Stimulated activated CD4-positive, alpha-beta T cell treated with anti-CD3 and anti-CD28 coated beads, Interleukin-2, amount 100 ng/mL, for 4 hours (primary cell): ENCODE data around the gene SNX21.
"Not testable (repeated sequence)": the region's sequence is repeated elsewhere in the genome, so short reads cannot be mapped to it uniquely, and the experiment has no call there.

Experiments
- DNase-seq: peaks from one replicate; pipeline ENCODE4 v3.0.0-alpha.2; 2020; ENCODE audit warnings: low read depth

Gene SNX21

DNA sequence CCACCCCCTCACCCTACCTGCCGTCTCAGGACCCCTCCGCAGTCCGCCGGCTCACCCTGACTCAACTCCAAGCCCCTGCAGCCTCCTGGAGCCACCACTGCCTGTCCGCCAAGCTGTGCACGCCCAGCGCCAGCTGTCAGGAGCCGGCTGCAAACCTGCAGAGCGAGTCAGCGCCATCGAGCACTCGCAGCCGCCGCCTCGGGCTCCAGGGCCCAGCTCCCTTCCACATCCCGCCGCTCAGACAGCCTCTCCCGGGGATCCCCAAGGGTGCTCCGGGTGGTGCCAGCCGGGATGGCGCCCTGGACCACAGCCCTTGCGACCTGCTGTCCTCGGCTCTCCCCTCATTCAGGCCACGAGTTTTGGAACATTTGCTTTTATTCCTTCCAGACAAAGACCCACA lies 10.7 kb upstream of the SNX21 start:
- DNase-seq, result no peak

DNA sequence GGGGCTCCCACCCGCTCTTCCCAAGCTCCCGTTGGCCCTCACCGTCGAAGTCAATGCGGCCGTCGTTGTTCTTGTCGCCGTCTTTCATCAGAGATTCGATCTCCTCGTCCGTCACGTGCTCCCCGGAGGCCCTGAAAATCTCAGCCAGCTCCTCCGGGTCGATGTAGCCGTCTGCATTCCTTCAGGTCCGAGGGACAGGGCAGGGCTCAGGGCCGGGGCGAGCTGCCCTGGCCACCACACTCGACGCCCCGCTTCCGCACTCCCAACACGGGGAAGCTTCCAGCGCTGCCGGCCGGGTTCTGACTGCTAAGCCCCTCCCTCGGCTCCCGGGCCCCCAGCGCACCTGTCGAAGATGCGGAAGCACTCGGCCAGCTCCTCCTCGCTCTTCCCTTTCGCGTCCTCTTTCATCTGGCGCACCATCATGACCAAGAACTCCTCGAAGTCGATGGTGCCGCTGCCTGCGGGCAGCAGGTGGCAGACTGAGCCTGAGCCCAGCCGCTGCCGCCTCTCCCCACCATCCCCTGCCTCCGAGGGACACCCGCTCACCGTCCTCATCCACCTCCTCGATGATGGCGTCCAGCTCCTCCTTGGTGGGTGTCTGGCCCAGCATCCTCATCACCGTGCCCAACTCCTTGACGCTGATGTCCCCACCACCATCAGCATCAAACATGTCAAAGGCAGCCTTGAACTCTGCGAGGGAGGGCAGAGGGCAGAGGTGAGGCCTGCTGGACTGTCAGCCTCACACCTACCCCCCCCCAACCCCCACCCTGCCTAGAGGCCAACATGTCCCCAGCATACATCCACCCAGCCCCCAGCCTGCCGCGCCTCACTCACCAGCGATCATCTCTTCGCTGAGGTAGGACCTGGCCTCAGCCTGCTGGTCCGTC lies 9.4 kb upstream of the SNX21 start:
- DNase-seq, result peak; percentile 45

DNA sequence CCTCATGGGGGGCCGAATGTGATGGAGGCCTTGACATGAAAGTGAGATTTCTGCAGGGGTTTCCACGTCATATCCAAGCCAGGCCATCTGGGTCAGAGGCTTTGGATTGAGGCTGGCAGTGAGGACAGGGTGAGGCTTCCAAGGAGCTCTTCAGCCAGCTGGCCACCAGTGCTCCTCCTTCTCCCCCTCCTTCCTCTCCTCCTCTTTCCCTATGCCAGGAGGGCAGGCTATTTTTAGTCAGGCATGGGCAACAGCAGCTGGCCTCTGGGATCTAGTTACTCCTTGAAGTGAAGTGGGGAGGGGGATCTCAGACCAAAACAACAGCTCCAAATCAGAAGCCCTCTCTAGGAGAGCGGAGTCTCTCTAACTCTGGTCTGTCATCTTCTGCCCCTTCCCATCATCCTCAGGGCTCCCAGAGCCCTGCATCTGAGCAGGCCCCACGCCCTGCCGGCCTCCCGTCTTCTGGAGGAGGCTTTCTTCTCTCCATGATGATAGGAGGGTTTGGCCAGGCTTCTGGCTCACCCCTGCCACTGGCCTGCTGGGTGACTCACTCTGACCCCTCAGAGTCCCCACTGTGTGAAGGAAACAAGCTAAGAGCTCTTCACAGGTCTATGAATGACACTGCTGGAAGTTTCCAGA lies 7.1 kb upstream of the SNX21 start:
- no peak for DNase-seq

DNA sequence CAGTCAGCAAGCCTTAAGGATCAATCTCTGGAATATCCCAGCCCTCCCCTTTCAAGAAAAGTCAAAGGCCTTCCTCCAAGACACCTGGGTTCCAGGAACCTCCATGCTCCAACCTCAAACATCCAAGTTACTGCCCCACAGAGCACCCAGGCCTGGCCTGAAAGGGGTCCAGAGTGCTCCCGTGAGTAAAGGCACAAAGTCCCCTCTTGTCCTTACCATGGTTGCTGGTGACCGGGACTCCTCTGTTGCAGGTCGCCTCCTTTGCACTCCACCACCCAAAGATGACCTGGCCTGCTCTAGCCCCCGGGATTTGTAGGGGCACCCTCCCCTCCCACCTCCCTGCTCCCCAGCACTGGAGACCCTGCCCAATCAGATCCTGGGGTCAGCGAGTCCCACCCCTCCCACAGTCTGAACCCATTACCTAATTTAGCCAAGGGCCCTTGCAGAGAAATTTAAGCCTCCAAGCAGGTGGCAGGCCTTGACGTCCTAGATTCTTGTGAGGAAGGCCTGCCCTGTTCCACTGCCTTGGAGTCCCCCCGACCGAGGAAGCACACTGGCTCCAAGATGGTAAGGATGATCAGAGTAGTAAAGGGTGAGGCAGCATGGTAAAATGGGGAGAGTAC lies 6.5 kb upstream of the SNX21 start, which contains the start of gene TNNC2:
TNNC2 (minus strand) TSS at position 283 of the 623 bp plus-strand sequence; CDS start at position 219, 64 bp downstream.
- DNase-seq, result no peak

DNA sequence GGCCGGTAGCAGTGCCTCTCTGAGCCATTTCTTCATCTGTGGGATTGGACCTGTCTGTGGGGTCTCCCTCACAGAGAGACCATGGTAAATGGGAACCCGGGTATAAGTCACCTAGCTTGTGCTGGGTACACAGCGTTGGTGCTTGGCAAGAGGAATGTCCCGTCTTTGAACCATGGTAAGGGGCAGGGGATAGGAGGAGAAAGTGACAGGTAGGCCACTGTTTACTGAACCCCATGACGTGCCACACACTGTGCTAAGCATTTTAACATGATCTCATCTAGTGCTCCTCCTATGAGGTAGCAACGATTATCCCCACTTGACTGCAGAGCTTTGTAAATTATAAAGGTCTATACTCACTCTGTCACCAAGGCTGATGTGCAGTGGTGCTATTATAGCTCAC lies 5.9 kb upstream of the SNX21 start:
- DNase-seq, result no peak

DNA sequence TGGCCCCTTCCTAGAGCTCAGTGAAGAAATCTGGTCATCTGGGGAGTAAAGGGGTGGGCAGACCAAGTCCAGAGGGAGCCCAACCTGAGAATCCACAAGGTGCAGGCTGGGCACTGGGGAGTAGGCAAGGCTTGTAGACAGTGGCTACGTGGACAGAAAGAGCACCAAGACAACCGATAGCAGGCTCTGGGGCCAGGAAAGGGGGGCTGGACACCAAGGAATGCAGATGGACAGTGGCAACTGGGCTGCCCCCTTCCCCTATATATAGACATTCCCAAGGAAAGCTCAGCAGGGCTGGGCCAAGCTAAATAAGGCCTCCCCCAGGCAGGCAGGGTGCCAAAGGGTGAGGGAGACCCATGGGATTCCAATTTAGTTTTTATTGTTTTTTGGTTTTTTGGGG lies 5.0 kb upstream of the SNX21 start:
- DNase-seq, result no peak

DNA sequence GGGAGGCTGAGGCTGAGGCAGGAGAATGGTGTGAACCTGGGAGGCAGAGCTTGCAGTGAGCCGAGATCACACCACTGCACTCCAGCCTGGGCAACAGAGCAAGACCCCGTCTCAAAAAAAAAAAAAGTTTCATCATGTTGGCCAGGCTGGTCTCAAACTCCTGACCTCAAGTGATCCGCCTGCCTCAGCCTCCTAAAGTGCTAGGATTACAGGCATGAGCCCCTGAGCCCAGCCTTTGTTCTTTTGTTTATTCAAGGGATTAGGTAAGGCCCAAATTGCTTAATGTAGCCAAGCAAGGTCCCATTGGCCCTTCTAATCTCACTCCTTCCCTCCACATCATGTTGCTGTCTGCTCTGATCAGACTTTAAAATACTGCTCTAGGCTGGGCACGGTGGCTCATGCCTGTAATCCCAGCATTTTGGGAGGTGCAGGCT lies 3.9 kb upstream of the SNX21 start:
- not testable (repeated sequence) for DNase-seq

DNA sequence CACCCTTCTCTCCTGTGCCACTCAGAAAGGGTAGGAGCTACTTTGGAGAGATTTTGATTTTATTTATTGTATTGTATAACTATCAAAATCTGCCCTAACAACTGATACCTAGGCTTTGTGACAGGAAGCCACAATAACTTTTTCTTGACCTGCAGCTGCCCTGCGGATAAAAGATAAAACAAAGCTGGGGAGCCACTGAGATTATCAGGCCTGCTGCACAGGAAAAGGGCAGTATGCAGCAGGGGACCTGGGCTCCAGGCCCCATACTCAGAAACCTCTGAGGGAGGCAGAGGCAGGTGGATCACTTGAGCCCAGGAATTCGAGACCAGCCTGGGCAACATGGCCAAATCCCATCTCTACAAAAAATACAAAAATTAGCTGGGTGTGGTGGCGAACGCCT lies 980 bp upstream of the SNX21 start:
- DNase-seq, result no peak

DNA sequence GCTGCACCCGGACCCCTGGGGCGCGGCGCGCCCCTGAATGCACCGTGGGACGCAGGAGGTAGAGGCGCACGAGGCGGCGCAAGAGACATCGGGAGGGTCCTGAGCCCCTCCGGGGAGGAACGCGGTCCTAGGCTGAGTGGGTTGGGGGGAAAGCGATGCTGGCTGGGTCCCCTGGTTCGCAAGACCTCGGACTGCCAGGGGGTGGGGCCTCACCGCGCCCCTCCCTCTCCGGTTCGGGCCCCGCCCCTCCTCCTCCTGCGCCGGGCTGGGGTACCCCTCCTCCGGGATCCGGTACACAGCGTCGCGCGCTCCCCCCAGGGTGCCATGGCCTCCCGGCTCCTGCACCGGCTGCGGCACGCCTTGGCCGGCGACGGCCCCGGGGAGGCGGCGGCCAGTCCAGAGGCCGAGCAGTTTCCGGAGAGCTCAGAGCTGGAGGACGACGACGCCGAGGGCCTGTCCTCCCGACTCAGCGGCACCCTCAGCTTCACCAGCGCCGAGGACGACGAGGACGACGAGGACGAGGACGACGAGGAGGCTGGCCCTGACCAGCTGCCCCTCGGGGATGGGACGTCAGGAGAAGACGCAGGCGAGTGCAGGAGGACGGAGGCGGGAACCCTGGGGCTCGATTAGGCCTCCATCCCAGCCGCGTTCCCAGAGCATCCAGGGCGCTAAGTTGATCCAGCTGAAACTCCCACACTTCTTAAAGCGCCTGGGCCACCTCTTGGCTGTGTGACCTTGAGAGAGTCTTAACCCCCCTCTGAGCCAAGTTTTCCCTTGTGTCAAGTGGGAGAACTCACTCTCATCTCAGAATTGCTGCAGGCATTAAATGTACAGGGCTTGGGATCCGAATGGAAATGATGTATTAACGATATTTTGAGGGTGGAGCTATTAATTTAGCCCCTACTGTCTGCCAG lies 541 bp downstream of the SNX21 start:
- peak; percentile 24 for DNase-seq

DNA sequence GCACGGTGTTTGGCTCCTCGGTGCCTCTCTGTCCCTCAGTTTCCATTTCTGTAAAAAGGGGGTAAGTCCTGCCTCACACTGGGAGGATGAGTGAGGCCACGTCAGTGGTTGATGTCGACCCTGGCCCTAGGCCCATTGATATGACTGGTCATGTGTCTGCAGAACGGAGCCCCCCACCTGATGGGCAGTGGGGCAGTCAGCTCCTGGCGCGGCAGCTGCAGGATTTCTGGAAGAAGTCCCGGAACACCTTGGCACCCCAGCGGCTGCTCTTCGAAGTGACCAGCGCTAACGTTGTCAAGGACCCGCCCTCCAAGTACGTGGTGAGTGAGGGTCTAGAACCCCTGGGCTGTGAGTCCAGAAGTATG lies 1.2 kb downstream of the SNX21 start:
- no peak for DNase-seq

DNA sequence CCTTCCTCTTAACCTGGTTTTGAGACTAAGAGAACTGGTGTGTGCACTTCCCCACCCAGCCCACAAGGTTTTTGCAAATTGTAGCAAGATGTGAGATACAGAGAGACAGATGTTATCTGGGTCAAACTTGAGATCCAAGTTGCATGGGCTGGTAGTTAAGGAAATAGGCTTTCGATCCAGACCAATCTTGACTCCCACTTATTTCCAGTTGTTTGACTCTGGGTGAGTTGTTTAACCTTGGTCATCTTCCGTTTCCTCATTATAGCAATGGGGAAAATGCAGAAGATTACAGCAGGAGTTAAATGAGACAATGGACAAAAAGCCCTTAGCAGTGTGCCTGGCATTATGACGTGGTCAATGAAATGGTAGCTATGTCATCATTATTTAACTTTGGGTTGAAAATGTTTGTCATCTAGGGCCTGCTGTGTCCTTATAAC lies 1.7 kb downstream of the SNX21 start:
- no peak for DNase-seq

DNA sequence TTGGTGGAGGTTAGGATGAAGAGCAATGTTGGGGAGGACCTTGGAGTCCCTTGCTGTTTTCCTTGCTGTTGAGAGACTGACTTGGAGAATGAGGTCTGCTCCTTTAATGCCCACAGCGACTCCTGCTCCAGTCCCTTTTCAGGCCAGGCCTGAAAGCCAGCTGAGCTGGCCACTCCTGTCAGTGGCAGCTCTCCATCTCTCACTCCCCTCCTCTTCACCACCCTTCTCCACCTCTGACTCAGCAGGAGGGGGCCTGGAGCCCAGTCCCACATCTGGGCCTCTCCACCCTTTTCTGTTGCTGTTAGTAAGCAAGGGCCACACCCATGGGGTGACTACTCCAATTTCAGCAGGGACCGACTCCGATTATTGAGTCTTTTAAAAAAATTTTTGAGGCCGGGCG lies 2.2 kb downstream of the SNX21 start:
- no peak for DNase-seq

DNA sequence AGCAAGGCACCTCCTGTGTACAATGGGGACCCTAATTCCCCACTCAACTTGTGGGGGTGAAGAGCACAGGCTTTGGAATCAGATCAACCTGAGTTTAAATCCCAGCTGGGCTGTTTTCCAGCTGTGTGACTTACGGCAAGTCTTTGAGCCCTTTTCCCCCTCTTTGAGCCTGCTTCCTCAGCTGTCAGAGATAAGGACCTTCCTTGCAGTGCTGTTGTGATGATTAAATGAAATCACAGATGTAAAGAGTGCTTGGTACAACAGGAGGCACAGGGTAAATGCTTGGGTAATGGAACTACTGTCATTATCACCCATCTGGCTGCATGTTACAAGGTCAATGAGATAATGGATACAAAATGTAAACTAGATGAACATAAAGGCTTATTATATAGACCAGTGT lies 3.2 kb downstream of the SNX21 start:
- no peak for DNase-seq

DNA sequence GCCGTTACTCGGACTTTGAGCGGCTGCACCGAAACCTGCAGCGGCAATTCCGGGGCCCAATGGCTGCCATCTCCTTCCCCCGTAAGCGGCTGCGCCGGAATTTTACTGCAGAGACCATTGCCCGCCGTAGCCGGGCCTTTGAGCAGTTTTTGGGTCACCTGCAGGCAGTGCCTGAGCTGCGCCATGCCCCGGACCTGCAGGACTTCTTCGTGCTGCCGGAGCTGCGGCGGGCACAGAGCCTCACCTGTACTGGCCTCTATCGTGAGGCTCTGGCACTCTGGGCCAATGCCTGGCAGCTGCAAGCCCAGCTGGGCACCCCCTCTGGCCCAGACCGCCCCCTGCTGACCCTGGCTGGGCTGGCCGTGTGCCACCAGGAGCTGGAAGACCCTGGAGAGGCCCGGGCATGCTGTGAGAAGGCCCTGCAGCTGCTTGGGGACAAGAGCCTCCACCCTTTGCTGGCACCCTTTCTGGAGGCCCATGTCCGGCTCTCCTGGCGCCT lies 7.2 kb downstream of the SNX21 start:
- DNase-seq, result no peak

DNA sequence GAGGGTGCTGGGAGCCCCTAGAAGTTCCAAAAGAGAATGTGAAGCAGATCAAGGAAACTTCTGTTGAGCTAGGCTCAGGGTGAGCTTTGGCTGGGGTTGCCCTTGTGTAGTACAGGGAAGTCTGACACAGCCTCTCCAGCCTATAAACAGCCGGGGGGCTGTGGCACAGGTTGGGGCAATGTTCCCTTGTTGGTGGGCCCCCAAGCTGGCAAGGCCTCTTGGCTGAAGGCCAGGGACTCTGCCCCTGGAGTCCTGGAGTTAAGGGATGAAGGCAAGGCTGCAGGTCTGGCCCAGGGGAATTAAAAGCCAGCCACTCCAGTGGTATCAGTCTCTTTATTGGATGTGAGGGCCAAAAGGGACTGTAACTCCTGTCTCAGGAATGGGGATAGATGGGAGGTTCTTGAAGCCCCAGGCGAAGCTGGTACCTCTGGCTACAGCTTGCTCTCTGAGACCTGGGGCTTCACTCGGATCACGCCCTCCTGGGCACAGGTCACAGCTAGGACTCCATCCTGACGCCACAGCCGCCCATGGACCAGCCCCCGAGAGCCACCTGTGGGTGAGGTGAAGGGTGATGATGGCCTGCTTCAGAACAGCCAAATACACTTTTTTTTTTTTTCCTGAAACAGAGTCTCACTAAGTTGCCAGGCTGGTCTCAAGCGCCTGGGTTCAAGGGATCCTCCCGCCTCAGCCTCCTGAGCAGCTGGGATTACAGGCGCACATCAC lies 8.0 kb downstream of the SNX21 start:
- DNase-seq, result no peak

DNA sequence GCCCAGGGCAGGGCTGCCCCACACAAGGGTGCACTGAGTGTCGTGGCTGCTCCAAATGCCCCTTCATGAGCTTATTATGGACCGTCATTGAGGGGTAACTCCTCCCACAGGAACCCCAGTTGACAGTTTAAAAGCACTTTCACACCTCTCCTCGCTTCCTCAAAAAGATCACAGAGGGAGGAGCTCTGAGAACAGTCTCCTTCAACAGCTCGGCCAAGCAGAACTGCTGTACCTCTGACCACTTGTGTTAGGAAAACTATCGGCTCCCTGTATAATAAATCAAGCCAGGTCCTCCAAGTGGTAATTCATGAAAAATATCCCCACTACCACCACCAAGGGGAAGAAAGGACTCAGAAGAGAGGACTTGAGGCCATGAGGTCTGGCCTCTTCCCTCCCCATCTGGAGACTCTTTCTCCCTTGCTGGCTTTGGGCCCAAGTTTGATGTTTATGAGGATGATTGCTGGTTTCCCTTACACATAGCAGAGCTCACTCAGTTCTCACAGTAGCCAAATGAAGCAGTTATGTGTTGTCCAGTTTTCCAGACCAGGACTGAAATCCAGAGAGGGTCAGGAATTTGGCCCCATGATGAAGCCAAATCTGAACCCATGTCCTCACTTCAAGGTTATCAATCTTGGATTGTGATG lies 8.7 kb downstream of the SNX21 start:
- DNase-seq, result no peak

DNA sequence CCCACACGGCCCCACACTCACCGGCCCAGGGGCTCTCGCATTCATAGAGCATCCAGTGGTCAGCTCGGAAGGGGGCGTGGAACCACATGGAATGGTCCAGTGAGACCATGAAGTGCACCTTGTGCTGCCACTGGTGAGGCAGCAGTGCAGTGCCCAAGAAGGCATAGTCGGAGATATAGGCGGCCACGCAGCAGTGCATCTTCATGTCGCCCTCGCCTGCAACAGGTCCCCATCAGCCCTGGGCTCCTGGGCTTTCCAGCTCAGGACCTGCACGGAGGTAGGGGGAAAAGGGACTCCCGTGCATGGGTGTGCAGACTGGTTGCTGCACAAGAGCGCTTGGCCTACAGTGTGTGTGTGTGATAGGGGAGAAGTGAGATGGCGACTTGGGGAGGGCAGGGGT lies 9.9 kb downstream of the SNX21 start:
- DNase-seq, result no peak

DNA sequence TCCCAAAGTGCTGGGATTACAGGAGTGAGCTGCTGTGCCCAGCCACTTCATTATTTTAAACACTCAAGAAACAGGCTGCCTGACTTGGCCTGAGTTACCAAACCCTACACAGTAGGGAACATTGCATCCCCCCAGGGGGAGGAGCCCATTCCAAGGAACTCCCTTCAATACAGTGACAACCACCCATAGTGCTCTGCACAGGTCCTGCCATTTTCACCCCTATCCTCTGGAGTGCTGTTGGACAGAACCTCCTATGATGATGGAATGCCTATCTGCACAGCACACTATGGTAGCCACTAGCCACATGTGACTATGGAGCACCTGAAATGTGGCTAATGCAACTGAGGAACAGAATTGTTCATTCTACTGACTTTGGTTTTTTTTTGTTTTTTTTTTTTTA lies 11.9 kb downstream of the SNX21 start:
- DNase-seq, result no peak

DNA sequence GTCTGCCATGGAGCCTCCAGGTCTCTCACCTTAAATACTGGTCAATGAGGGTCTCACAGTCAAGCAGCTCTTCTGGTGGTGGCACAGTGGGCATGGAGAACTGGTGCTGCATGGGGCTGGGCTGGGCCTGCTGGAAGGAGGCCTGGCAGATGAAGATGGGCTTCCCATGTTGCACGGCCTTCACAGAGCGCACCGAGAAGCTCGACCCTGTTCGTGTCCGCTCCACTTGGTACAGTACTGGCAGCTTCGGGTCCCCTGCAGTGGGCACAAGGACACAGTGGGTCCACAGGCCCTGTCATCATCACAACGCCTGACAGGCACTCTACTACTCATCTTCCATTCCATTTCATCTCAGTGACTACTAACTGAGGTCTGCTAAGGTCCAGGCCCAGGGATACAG lies 14.8 kb downstream of the SNX21 start:
- DNase-seq, result no peak

DNA sequence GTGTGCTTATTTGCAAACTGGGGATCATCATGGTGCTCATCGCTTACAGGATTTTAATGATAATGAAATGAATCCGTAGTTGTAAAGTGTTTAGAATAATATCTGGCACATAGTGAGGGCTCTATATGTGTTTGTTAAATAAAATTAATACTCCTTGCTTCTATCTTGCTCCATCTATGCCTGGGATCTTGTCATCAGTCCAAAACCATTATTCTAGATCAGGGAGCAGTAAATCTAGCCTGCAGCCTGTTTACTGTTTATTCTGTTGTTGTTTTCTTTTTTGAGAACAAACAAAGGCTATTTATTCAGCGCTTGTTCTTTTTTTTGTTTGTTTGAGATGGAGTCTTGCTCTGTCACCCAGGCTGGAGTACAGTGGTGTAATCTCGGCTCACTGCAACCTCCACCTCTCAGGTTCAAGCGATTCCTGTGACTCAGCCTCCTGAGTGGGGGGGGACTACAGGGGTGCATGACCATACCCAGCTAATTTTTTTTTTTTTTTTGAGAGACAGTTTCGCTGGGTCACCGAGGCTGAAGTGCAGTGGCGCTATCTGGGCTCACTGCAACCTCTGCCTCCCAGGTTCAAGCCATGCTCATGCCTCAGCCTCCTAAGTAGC lies 15.5 kb downstream of the SNX21 start:
- DNase-seq, result no peak
